ENCODE measurements around the gene ITK. TPM values are rescaled to one million over a fixed set of nuclear protein-coding genes. Genes with fewer than 3 reads are reported as not detected.
A peak's percentile ranks its signal among the peaks of the same experiment; 100 is the strongest.

The ITK gene
- polyA plus RNA-seq, 1 donor (not counting 4 experiments of a cell fraction or from before 2014, with no cell fraction given): not detected

GRCh38 chr5:157267761-157268480 is 87.3 kb downstream of the ITK start:
- H2AFZ ChIP-seq (ENCODE audit: control insufficient read depth, low read length): no peak overlapping the region
- H3K36me3 ChIP-seq (ENCODE audit: control insufficient read depth in 2 of 2, extremely low read depth in 1 of 2, insufficient read depth in 2 of 2, low read length in 2 of 2): no peaks in the 10 kb centered on the region
- TF ChIP-seq CTCF (optimal IDR thresholded peaks at IDR 0.05 in 1 of 3, IDR thresholded peaks at IDR 0.05 in 1 of 3, conservative IDR thresholded peaks at IDR 0.05 in 1 of 3; ENCODE audit: extremely low read depth in 1 of 3, insufficient read depth in 2 of 3, low read length in 3 of 3) (peak; percentile 6 to 28 (median 11)), EZH2 (IDR thresholded peaks at IDR 0.05; ENCODE audit: low read length) (no peak)
- no peaks in the 10 kb centered on the region for H3K4me1 ChIP-seq (ENCODE audit: control insufficient read depth, extremely low read depth, insufficient read depth, low read length)
- no peaks in the 10 kb centered on the region for H3K9me1 ChIP-seq (ENCODE audit: control insufficient read depth, extremely low read depth, insufficient read depth, low read length)
- dilution Hi-C loops (cut with MboI; ENCODE audit: extremely low pct_ligation_motif_present, low sequenced_read_pairs): no loop called here
- no peaks in the 10 kb centered on the region for H3K79me2 ChIP-seq (ENCODE audit: control insufficient read depth, insufficient read depth, low read length)
- H3K27ac ChIP-seq (ENCODE audit: control insufficient read depth, insufficient read depth, low read length): no peak overlapping the region
- H3K9ac ChIP-seq (ENCODE audit: control insufficient read depth, extremely low read depth, insufficient read depth, low read length): no peak overlapping the region
- no peak for DNase-seq (ENCODE audit: low read depth, low spot score)
- no peaks in the 10 kb centered on the region for H3K9me3 ChIP-seq (ENCODE audit: control insufficient read depth, low read depth, low read length)
- no peaks in the 10 kb centered on the region for H4K20me1 ChIP-seq (ENCODE audit: control insufficient read depth, extremely low read depth, insufficient read depth, low read length)
- FAIRE-seq: no peak
- H3K4me2 ChIP-seq (ENCODE audit: control insufficient read depth, extremely low read depth, insufficient read depth, low read depth, low read length): no peak overlapping the region
- peaks cover 23% of the 10 kb centered on the region for H3K27me3 ChIP-seq (ENCODE audit: control insufficient read depth, extremely low read depth, insufficient read depth, low read length)
- no peak overlapping the region for H3K4me3 ChIP-seq (ENCODE audit: control insufficient read depth in 2 of 3, extremely low read depth in 1 of 3, insufficient read depth in 2 of 3, low read depth in 1 of 3, low read length in 3 of 3)

- no peak for FAIRE-seq
These were observed 88.6 kb downstream of the ITK start for GRCh38 chr5:157269165-157269671.

More at GRCh38 chr5:157269165-157269671, 88.6 kb downstream of the ITK start:
- Histone ChIP-seq H3K4me1 (ENCODE audit: control insufficient read depth, extremely low read depth, insufficient read depth, low read length) (no peaks in the 10 kb centered on the region), H2AFZ (ENCODE audit: control insufficient read depth, low read length) (no peak overlapping the region), H3K9ac (ENCODE audit: control insufficient read depth, extremely low read depth, insufficient read depth, low read length) (no peak overlapping the region), H3K36me3 (ENCODE audit: control insufficient read depth in 2 of 2, extremely low read depth in 1 of 2, insufficient read depth in 2 of 2, low read length in 2 of 2) (no peaks in the 10 kb centered on the region), H3K4me2 (ENCODE audit: control insufficient read depth, extremely low read depth, insufficient read depth, low read depth, low read length) (no peak overlapping the region), H3K79me2 (ENCODE audit: control insufficient read depth, insufficient read depth, low read length) (no peaks in the 10 kb centered on the region), H3K27ac (ENCODE audit: control insufficient read depth, insufficient read depth, low read length) (no peak overlapping the region), H3K4me3 (ENCODE audit: control insufficient read depth in 2 of 3, extremely low read depth in 1 of 3, insufficient read depth in 2 of 3, low read depth in 1 of 3, low read length in 3 of 3) (no peak overlapping the region), H4K20me1 (ENCODE audit: control insufficient read depth, extremely low read depth, insufficient read depth, low read length) (no peaks in the 10 kb centered on the region), H3K9me3 (ENCODE audit: control insufficient read depth, low read depth, low read length) (no peaks in the 10 kb centered on the region), H3K9me1 (ENCODE audit: control insufficient read depth, extremely low read depth, insufficient read depth, low read length) (no peaks in the 10 kb centered on the region), H3K27me3 (ENCODE audit: control insufficient read depth, extremely low read depth, insufficient read depth, low read length) (peaks cover 23% of the 10 kb centered on the region)
- no peak for TF ChIP-seq EZH2 (IDR thresholded peaks at IDR 0.05; ENCODE audit: low read length)
- no peak for TF ChIP-seq CTCF (optimal IDR thresholded peaks at IDR 0.05 in 1 of 3, IDR thresholded peaks at IDR 0.05 in 1 of 3, conservative IDR thresholded peaks at IDR 0.05 in 1 of 3; ENCODE audit: extremely low read depth in 1 of 3, insufficient read depth in 2 of 3, low read length in 3 of 3)
- dilution Hi-C loops (cut with MboI; ENCODE audit: extremely low pct_ligation_motif_present, low sequenced_read_pairs): no loop called here
- DNase-seq (ENCODE audit: low read depth, low spot score): no peak
